Loucy (cell line): Measurements from ENCODE around the gene PTPRN2.

Experiments used
- H2AFZ ChIP-seq: fragments of 200-600 bp; sonication (generic); 2 replicates; pipeline ENCODE4 v1.6.0; 2016; ENCODE audit warnings: antibody characterized with exemption, mild to moderate bottlenecking, low read length, moderate library complexity
- H3F3A ChIP-seq: fragments of 200-600 bp; 2 replicates; pipeline ENCODE4 v1.6.0; 2016; ENCODE audit warnings: antibody characterized with exemption, low read depth, mild to moderate bottlenecking
- H3K27me3 ChIP-seq: fragments of 200-600 bp; sonication (generic); 2 replicates; pipeline ENCODE4 v1.6.1; 2014; ENCODE audit warnings: low read length, mild to moderate bottlenecking; ENCODE audit not compliant: insufficient read depth, poor library complexity, severe bottlenecking
- H3K36me3 ChIP-seq: fragments of 200-600 bp; sonication (generic); 2 replicates; pipeline ENCODE4 v1.6.1; 2016; ENCODE audit warnings: low read length; ENCODE audit not compliant: insufficient read depth
- H3K4me1 ChIP-seq: fragments of 200-600 bp; sonication (generic); 2 replicates; pipeline ENCODE4 v1.5.1; 2014; ENCODE audit warnings: low read length, mild to moderate bottlenecking; ENCODE audit not compliant: insufficient read depth, poor library complexity, severe bottlenecking
- H3K4me2 ChIP-seq: fragments of 200-600 bp; sonication (generic); 2 replicates; pipeline ENCODE4 v1.6.0; 2014; ENCODE audit warnings: antibody characterized with exemption, low read length, low read depth, mild to moderate bottlenecking; ENCODE audit not compliant: poor library complexity, severe bottlenecking
- H3K4me3 ChIP-seq: fragments of 200-600 bp; sonication (generic); 2 replicates; pipeline ENCODE4 v1.5.1; 2014; ENCODE audit warnings: low read length, mild to moderate bottlenecking, mixed read lengths; ENCODE audit not compliant: poor library complexity, severe bottlenecking
- H3K79me2 ChIP-seq: fragments of 200-600 bp; sonication (generic); 2 replicates; pipeline ENCODE4 v1.6.1; 2014; ENCODE audit warnings: low read length; ENCODE audit not compliant: insufficient read depth
- H3K9ac ChIP-seq: fragments of 200-600 bp; sonication (generic); 2 replicates; pipeline ENCODE4 v1.6.0; 2014; ENCODE audit warnings: mild to moderate bottlenecking, low read depth, low read length, moderate library complexity; ENCODE audit not compliant: poor library complexity, severe bottlenecking
- H3K9me2 ChIP-seq: fragments of 200-600 bp; sonication (generic); replicated peaks from 2 replicates; pipeline ENCODE4 v1.6.1; 2016; ENCODE audit warnings: low read depth, low read length, mixed read lengths
- H3K9me3 ChIP-seq: fragments of 200-600 bp; sonication (generic); 2 replicates; pipeline ENCODE4 v1.6.1; 2014; ENCODE audit warnings: mild to moderate bottlenecking, antibody characterized with exemption, low read length, low read depth; ENCODE audit not compliant: insufficient read depth
- H4K20me1 ChIP-seq: fragments of 200-600 bp; sonication (generic); 2 replicates; pipeline ENCODE4 v1.6.0; 2014; ENCODE audit warnings: antibody characterized with exemption, low read length, mild to moderate bottlenecking; ENCODE audit not compliant: insufficient read depth, poor library complexity, severe bottlenecking
- CTCF ChIP-seq: fragments of 200-600 bp; sonication (generic); conservative IDR thresholded peaks from 2 replicates; pipeline ENCODE4 v1.5.1; 2014; ENCODE audit warnings: mild to moderate bottlenecking, antibody characterized with exemption, low read length
- EZH2phosphoT487 ChIP-seq: fragments of 200-600 bp; IDR thresholded peaks from 2 replicates; pipeline ENCODE4 v1.6.1; 2018; ENCODE audit warnings: antibody characterized with exemption, mild to moderate bottlenecking, moderate library complexity, borderline replicate concordance

Gene PTPRN2

GRCh38 chr7:157618091-157618726, 969.4 kb downstream of the PTPRN2 start:
- Histone ChIP-seq H2AFZ (no peak overlapping the region), H3K9me2 (no peaks in the 10 kb centered on the region), H3K27me3 (no peaks in the 10 kb centered on the region), H4K20me1 (no peaks in the 10 kb centered on the region), H3K4me2 (no peak overlapping the region), H3K36me3 (no peaks in the 10 kb centered on the region), H3K9me3 (no peaks in the 10 kb centered on the region), H3K79me2 (no peaks in the 10 kb centered on the region), H3K4me1 (no peaks in the 10 kb centered on the region), H3F3A (no peaks in the 10 kb centered on the region), H3K4me3 (no peak overlapping the region), H3K9ac (no peak overlapping the region)
- TF ChIP-seq CTCF (no peak), EZH2phosphoT487 (no peak)

- Histone ChIP-seq H3K79me2 (no peaks in the 10 kb centered on the region), H3K36me3 (no peaks in the 10 kb centered on the region), H3K4me2 (no peak overlapping the region), H3K4me3 (no peak overlapping the region), H3F3A (no peaks in the 10 kb centered on the region), H3K27me3 (no peaks in the 10 kb centered on the region), H3K9ac (no peak overlapping the region), H4K20me1 (no peaks in the 10 kb centered on the region), H2AFZ (no peak overlapping the region), H3K9me3 (no peaks in the 10 kb centered on the region), H3K9me2 (no peaks in the 10 kb centered on the region), H3K4me1 (no peaks in the 10 kb centered on the region)
- TF ChIP-seq CTCF = no peak
- TF ChIP-seq EZH2phosphoT487 = no peak
Measured at GRCh38 chr7:157617401-157617800, 970.2 kb downstream of the PTPRN2 start.

- H3K4me2 ChIP-seq = no peak overlapping the region
- H3K4me3 ChIP-seq = no peak overlapping the region
- H3K9me2 ChIP-seq = no peaks in the 10 kb centered on the region
- H3K4me1 ChIP-seq = no peaks in the 10 kb centered on the region
- no peak overlapping the region for H3K9ac ChIP-seq
- no peaks in the 10 kb centered on the region for H3K36me3 ChIP-seq
- H3K27me3 ChIP-seq = no peaks in the 10 kb centered on the region
- H2AFZ ChIP-seq = no peak overlapping the region
- TF ChIP-seq CTCF = no peak
- no peaks in the 10 kb centered on the region for H3F3A ChIP-seq
- H4K20me1 ChIP-seq = no peaks in the 10 kb centered on the region
- H3K79me2 ChIP-seq = no peaks in the 10 kb centered on the region
- no peaks in the 10 kb centered on the region for H3K9me3 ChIP-seq
Measured at GRCh38 chr7:157616931-157617330, 970.7 kb downstream of the PTPRN2 start.
